ENCODE data around the gene ZFAND5.

Gene ZFAND5

GRCh38 chr9:72356041-72356582 is 8.9 kb downstream of the ZFAND5 start:
- Histone ChIP-seq H3K4me1 (ENCODE audit: control insufficient read depth, insufficient read depth, low read depth, low read length) (peaks cover 1% of the 10 kb centered on the region), H3K4me3 (ENCODE audit: insufficient read depth in 1 of 2, low read depth in 1 of 2, low read length in 2 of 2) (no peak overlapping the region), H2BK12ac (ENCODE audit: low read length in 2 of 2) (no peak overlapping the region), H3K79me1 (replicated peaks; ENCODE audit: low read length, poor library complexity, severe bottlenecking) (no peaks in the 10 kb centered on the region), H2BK15ac (ENCODE audit: low read depth, poor library complexity, severe bottlenecking) (no peak overlapping the region), H2BK5ac (ENCODE audit: low read depth, low read length, poor library complexity, severe bottlenecking) (no peak overlapping the region), H2AFZ (ENCODE audit: low read depth, low read length) (no peak overlapping the region), H4K8ac (ENCODE audit: low read length) (no peak overlapping the region), H3K9me3 (ENCODE audit: control insufficient read depth, low read length) (no peaks in the 10 kb centered on the region), H3K14ac (ENCODE audit: low read length in 2 of 2) (no peak overlapping the region), H3K36me3 (ENCODE audit: control insufficient read depth in 1 of 2, insufficient read depth in 2 of 2, low read depth in 1 of 2, low read length in 2 of 2) (peaks cover 0 to 91% of the 10 kb centered on the region in 2 experiments), H4K91ac (ENCODE audit: low read length) (no peak overlapping the region), H3K18ac (ENCODE audit: low read depth in 1 of 2, low read length in 2 of 2) (no peak overlapping the region), H3K27me3 (ENCODE audit: control insufficient read depth in 1 of 2, insufficient read depth in 1 of 2, low read length in 2 of 2) (no peaks in the 10 kb centered on the region), H3K27ac (ENCODE audit: low read length, poor library complexity, severe bottlenecking) (no peak overlapping the region), H2AK5ac (ENCODE audit: low read length, severe bottlenecking) (no peak overlapping the region), H3K23ac (ENCODE audit: low read length in 2 of 2) (no peak overlapping the region), H3K4me2 (ENCODE audit: low read length, poor library complexity, severe bottlenecking) (no peak overlapping the region), H3K9ac (ENCODE audit: low read length) (peak overlapping the region; percentile 97), H3K4ac (ENCODE audit: low read depth in 1 of 2, low read length in 2 of 2) (no peak overlapping the region), H2BK120ac (ENCODE audit: low read depth, low read length) (no peak overlapping the region)
- whole genome bisulfite sequencing, result 98% methylated on average over 7 of the region's 8 CpGs
- DNase-seq, result peak; percentile 44

GRCh38 chr9:72355153-72355552 is 9.9 kb downstream of the ZFAND5 start:
- H3K4me3 ChIP-seq (ENCODE audit: insufficient read depth in 1 of 2, low read depth in 1 of 2, low read length in 2 of 2), result no peak overlapping the region
- H3K9ac ChIP-seq (ENCODE audit: low read length), result no peak overlapping the region
- no peak overlapping the region for H2BK120ac ChIP-seq (ENCODE audit: low read depth, low read length)
- no peak overlapping the region for H4K91ac ChIP-seq (ENCODE audit: low read length)
- H3K14ac ChIP-seq (ENCODE audit: low read length in 2 of 2), result no peak overlapping the region
- peaks cover 1% of the 10 kb centered on the region for H3K4me1 ChIP-seq (ENCODE audit: control insufficient read depth, insufficient read depth, low read depth, low read length)
- H3K9me3 ChIP-seq (ENCODE audit: control insufficient read depth, low read length), result no peaks in the 10 kb centered on the region
- H3K27ac ChIP-seq (ENCODE audit: low read length, poor library complexity, severe bottlenecking), result no peak overlapping the region
- no peak overlapping the region for H2AFZ ChIP-seq (ENCODE audit: low read depth, low read length)
- H3K27me3 ChIP-seq (ENCODE audit: control insufficient read depth in 1 of 2, insufficient read depth in 1 of 2, low read length in 2 of 2), result no peaks in the 10 kb centered on the region
- no peaks in the 10 kb centered on the region for H3K79me1 ChIP-seq (replicated peaks; ENCODE audit: low read length, poor library complexity, severe bottlenecking)
- no peak overlapping the region for H2AK5ac ChIP-seq (ENCODE audit: low read length, severe bottlenecking)
- 97% methylated on average over 3 of the region's 4 CpGs for WGBS
- H3K4me2 ChIP-seq (ENCODE audit: low read length, poor library complexity, severe bottlenecking), result no peak overlapping the region
- H3K18ac ChIP-seq (ENCODE audit: low read depth in 1 of 2, low read length in 2 of 2), result no peak overlapping the region
- no peak overlapping the region for H2BK5ac ChIP-seq (ENCODE audit: low read depth, low read length, poor library complexity, severe bottlenecking)
- H2BK12ac ChIP-seq (ENCODE audit: low read length in 2 of 2), result no peak overlapping the region
- no peak overlapping the region for H4K8ac ChIP-seq (ENCODE audit: low read length)
- peaks cover 0 to 81% of the 10 kb centered on the region in 2 experiments for H3K36me3 ChIP-seq (ENCODE audit: control insufficient read depth in 1 of 2, insufficient read depth in 2 of 2, low read depth in 1 of 2, low read length in 2 of 2)
- H3K23ac ChIP-seq (ENCODE audit: low read length in 2 of 2), result no peak overlapping the region
- peak; percentile 39 for DNase-seq
- no peak overlapping the region for H2BK15ac ChIP-seq (ENCODE audit: low read depth, poor library complexity, severe bottlenecking)
- no peak overlapping the region for H3K4ac ChIP-seq (ENCODE audit: low read depth in 1 of 2, low read length in 2 of 2)

GRCh38 chr9:72354704-72355103 is 10.3 kb downstream of the ZFAND5 start:
- Histone ChIP-seq H2BK12ac (ENCODE audit: low read length in 2 of 2) (no peak overlapping the region), H3K4ac (ENCODE audit: low read depth in 1 of 2, low read length in 2 of 2) (no peak overlapping the region), H3K9me3 (ENCODE audit: control insufficient read depth, low read length) (no peaks in the 10 kb centered on the region), H3K23ac (ENCODE audit: low read length in 2 of 2) (no peak overlapping the region), H4K8ac (ENCODE audit: low read length) (no peak overlapping the region), H3K27ac (ENCODE audit: low read length, poor library complexity, severe bottlenecking) (no peak overlapping the region), H3K4me1 (ENCODE audit: control insufficient read depth, insufficient read depth, low read depth, low read length) (peaks cover 1% of the 10 kb centered on the region), H3K4me3 (ENCODE audit: insufficient read depth in 1 of 2, low read depth in 1 of 2, low read length in 2 of 2) (no peak overlapping the region), H2AFZ (ENCODE audit: low read depth, low read length) (no peak overlapping the region), H3K9ac (ENCODE audit: low read length) (no peak overlapping the region), H2AK5ac (ENCODE audit: low read length, severe bottlenecking) (no peak overlapping the region), H3K18ac (ENCODE audit: low read depth in 1 of 2, low read length in 2 of 2) (no peak overlapping the region), H4K91ac (ENCODE audit: low read length) (no peak overlapping the region), H3K14ac (ENCODE audit: low read length in 2 of 2) (no peak overlapping the region), H3K27me3 (ENCODE audit: control insufficient read depth in 1 of 2, insufficient read depth in 1 of 2, low read length in 2 of 2) (no peaks in the 10 kb centered on the region), H2BK5ac (ENCODE audit: low read depth, low read length, poor library complexity, severe bottlenecking) (no peak overlapping the region), H3K4me2 (ENCODE audit: low read length, poor library complexity, severe bottlenecking) (no peak overlapping the region), H2BK120ac (ENCODE audit: low read depth, low read length) (no peak overlapping the region), H2BK15ac (ENCODE audit: low read depth, poor library complexity, severe bottlenecking) (no peak overlapping the region), H3K79me1 (replicated peaks; ENCODE audit: low read length, poor library complexity, severe bottlenecking) (no peaks in the 10 kb centered on the region), H3K36me3 (ENCODE audit: control insufficient read depth in 1 of 2, insufficient read depth in 2 of 2, low read depth in 1 of 2, low read length in 2 of 2) (peaks cover 0 to 77% of the 10 kb centered on the region in 2 experiments)
- no CpG with 5 or more reads among the region's 1 CpG for WGBS
- DNase-seq, result peak; percentile 42

GRCh38 chr9:72353455-72354116 is 11.4 kb downstream of the ZFAND5 start:
- Histone ChIP-seq H3K18ac (ENCODE audit: low read depth in 1 of 2, low read length in 2 of 2) (no peak overlapping the region), H3K27me3 (ENCODE audit: control insufficient read depth in 1 of 2, insufficient read depth in 1 of 2, low read length in 2 of 2) (no peaks in the 10 kb centered on the region)
- WGBS, result 95% methylated on average over 4 of the region's 4 CpGs

More at GRCh38 chr9:72353455-72354116, 11.4 kb downstream of the ZFAND5 start:
- no peak overlapping the region for H4K8ac ChIP-seq (ENCODE audit: low read length)
- no peak overlapping the region for H3K4me2 ChIP-seq (ENCODE audit: low read length, poor library complexity, severe bottlenecking)
- peaks cover 0 to 66% of the 10 kb centered on the region in 2 experiments for H3K36me3 ChIP-seq (ENCODE audit: control insufficient read depth in 1 of 2, insufficient read depth in 2 of 2, low read depth in 1 of 2, low read length in 2 of 2)
- no peak overlapping the region for H2BK12ac ChIP-seq (ENCODE audit: low read length in 2 of 2)
- no peak overlapping the region for H2BK15ac ChIP-seq (ENCODE audit: low read depth, poor library complexity, severe bottlenecking)
- no peak overlapping the region for H4K91ac ChIP-seq (ENCODE audit: low read length)
- no peak overlapping the region for H3K27ac ChIP-seq (ENCODE audit: low read length, poor library complexity, severe bottlenecking)
- H3K4me1 ChIP-seq (ENCODE audit: control insufficient read depth, insufficient read depth, low read depth, low read length), result peaks cover 1% of the 10 kb centered on the region
- no peak overlapping the region for H2AK5ac ChIP-seq (ENCODE audit: low read length, severe bottlenecking)
- H3K14ac ChIP-seq (ENCODE audit: low read length in 2 of 2), result no peak overlapping the region
- no peak overlapping the region for H3K9ac ChIP-seq (ENCODE audit: low read length)
- no peaks in the 10 kb centered on the region for H3K9me3 ChIP-seq (ENCODE audit: control insufficient read depth, low read length)
- H3K4me3 ChIP-seq (ENCODE audit: insufficient read depth in 1 of 2, low read depth in 1 of 2, low read length in 2 of 2), result no peak overlapping the region
- H2AFZ ChIP-seq (ENCODE audit: low read depth, low read length), result no peak overlapping the region
- no peaks in the 10 kb centered on the region for H3K79me1 ChIP-seq (replicated peaks; ENCODE audit: low read length, poor library complexity, severe bottlenecking)
- no peak overlapping the region for H3K4ac ChIP-seq (ENCODE audit: low read depth in 1 of 2, low read length in 2 of 2)
- no peak overlapping the region for H3K23ac ChIP-seq (ENCODE audit: low read length in 2 of 2)
- DNase-seq, result peak; percentile 50
- no peak overlapping the region for H2BK120ac ChIP-seq (ENCODE audit: low read depth, low read length)
- H2BK5ac ChIP-seq (ENCODE audit: low read depth, low read length, poor library complexity, severe bottlenecking), result no peak overlapping the region
